Measurements from ENCODE around the gene KIAA0232. TPM values are rescaled to one million over a fixed set of nuclear protein-coding genes. Genes with fewer than 3 reads are reported as not detected.

The KIAA0232 gene
- total and polyA plus RNA-seq, 10 of the 15 experiments (the other 5 are each of a cell fraction or from before 2014, with no cell fraction given): 2.8 to 15.1 (median 10.8) TPM

DNA sequence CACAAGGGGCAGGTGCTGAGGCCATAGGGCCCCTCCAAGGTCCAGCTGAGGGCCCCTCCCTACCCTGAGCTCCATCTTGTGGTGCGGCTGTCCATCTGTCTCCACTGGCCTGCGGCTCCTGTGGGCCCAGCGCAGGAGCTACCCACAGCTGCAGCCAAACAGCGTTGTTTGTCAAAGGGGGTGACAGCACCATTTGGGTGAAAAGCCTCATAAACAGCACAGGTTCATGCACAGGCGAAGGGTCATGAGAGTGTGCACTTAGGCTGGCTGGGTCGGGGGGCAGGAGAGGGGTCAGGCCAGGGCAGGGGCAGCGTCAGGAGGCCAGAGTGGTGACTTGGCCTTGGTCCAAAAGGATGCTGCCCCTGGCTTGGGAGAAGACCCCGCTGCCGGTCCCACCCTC lies 34.2 kb upstream of the KIAA0232 start:
- ChIA-PET SMC1A (ENCODE audit: uncharacterized antibody, unreplicated experiment) (no interaction called here), CTCF (interaction anchor here (0.9 to 1.3 kb wide), 2 partner anchors 30 to 125 kb away, joined by 3 read pairs; no protein-coding TSS in a partner anchor), POLR2A (no interaction called here), RAD21 (ENCODE audit: unreplicated experiment) (no interaction called here)
- FAIRE-seq (no peak), DNase-seq (ENCODE audit: low read depth, low spot score) (no peak), ATAC-seq (no peak)
- in situ Hi-C loops (cut with MboI) (no loop called here), intact Hi-C loops (cut with micrococcal nuclease; ENCODE audit: unreplicated experiment) (no loop called here)
- Histone ChIP-seq H3K4me3 (no peak overlapping the region), H3K4me2 (ENCODE audit: control insufficient read depth, insufficient read depth) (no peak overlapping the region), H3K27ac (ENCODE audit: control insufficient read depth, insufficient read depth) (no peak overlapping the region), H3K4me1 (ENCODE audit: control insufficient read depth, insufficient read depth, low read length) (no peaks in the 10 kb centered on the region), H2AFZ (ENCODE audit: control insufficient read depth, low read depth, low read length) (no peak overlapping the region), H3K9me3 (replicated peaks; ENCODE audit: control insufficient read depth, insufficient read depth, low read length) (no peaks in the 10 kb centered on the region), H3K79me2 (ENCODE audit: control insufficient read depth, insufficient read depth, low read length) (no peaks in the 10 kb centered on the region), H3K27me3 (replicated peaks in 1 of 2; ENCODE audit: control insufficient read depth in 2 of 2, insufficient read depth in 2 of 2, low read length in 1 of 2) (no peaks in the 10 kb centered on the region), H4K20me1 (ENCODE audit: control insufficient read depth, insufficient read depth) (no peaks in the 10 kb centered on the region), H3K36me3 (ENCODE audit: control insufficient read depth in 2 of 2, insufficient read depth in 2 of 2, low read length in 1 of 2) (no peaks in the 10 kb centered on the region), H3K9ac (ENCODE audit: control insufficient read depth, insufficient read depth, low read length) (no peak overlapping the region)
- WGBS (ENCODE audit: insufficient coverage, insufficient replicate concordance, low lambda C conversion rate, missing lambda C conversion rate): 62% methylated on average over 9 of the region's 9 CpGs
- no TSS peak for BruUV-seq (replicated peaks)
- TF ChIP-seq TCF7 (IDR thresholded peaks at IDR 0.05; ENCODE audit: borderline replicate concordance) (no peak), STAT3 (IDR thresholded peaks at IDR 0.05; ENCODE audit: low read depth, low read length) (no peak), BACH1 (IDR thresholded peaks at IDR 0.05; ENCODE audit: borderline replicate concordance) (no peak), EGR1 (IDR thresholded peaks at IDR 0.05; ENCODE audit: borderline replicate concordance in 1 of 2, low read depth in 2 of 2, low read length in 2 of 2) (no peak), BHLHE40 (IDR thresholded peaks at IDR 0.05; ENCODE audit: borderline replicate concordance in 1 of 2, low read depth in 2 of 2, low read length in 1 of 2) (no peak), ZNF384 (IDR thresholded peaks at IDR 0.05; ENCODE audit: borderline replicate concordance, low read depth, low read length) (no peak)
- TF ChIP-seq, protein P1, sequence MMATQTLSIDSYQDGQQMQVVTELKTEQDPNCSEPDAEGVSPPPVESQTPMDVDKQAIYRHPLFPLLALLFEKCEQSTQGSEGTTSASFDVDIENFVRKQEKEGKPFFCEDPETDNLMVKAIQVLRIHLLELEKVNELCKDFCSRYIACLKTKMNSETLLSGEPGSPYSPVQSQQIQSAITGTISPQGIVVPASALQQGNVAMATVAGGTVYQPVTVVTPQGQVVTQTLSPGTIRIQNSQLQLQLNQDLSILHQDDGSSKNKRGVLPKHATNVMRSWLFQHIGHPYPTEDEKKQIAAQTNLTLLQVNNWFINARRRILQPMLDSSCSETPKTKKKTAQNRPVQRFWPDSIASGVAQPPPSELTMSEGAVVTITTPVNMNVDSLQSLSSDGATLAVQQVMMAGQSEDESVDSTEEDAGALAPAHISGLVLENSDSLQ (IDR thresholded peaks at IDR 0.05): no peak
- TF ChIP-seq, protein P2, sequence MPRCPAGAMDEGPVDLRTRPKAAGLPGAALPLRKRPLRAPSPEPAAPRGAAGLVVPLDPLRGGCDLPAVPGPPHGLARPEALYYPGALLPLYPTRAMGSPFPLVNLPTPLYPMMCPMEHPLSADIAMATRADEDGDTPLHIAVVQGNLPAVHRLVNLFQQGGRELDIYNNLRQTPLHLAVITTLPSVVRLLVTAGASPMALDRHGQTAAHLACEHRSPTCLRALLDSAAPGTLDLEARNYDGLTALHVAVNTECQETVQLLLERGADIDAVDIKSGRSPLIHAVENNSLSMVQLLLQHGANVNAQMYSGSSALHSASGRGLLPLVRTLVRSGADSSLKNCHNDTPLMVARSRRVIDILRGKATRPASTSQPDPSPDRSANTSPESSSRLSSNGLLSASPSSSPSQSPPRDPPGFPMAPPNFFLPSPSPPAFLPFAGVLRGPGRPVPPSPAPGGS (IDR thresholded peaks at IDR 0.05; ENCODE audit: borderline replicate concordance, insufficient read depth, low read depth, low read length, poor library complexity, severe bottlenecking): no peak
- TF ChIP-seq, protein P3, sequence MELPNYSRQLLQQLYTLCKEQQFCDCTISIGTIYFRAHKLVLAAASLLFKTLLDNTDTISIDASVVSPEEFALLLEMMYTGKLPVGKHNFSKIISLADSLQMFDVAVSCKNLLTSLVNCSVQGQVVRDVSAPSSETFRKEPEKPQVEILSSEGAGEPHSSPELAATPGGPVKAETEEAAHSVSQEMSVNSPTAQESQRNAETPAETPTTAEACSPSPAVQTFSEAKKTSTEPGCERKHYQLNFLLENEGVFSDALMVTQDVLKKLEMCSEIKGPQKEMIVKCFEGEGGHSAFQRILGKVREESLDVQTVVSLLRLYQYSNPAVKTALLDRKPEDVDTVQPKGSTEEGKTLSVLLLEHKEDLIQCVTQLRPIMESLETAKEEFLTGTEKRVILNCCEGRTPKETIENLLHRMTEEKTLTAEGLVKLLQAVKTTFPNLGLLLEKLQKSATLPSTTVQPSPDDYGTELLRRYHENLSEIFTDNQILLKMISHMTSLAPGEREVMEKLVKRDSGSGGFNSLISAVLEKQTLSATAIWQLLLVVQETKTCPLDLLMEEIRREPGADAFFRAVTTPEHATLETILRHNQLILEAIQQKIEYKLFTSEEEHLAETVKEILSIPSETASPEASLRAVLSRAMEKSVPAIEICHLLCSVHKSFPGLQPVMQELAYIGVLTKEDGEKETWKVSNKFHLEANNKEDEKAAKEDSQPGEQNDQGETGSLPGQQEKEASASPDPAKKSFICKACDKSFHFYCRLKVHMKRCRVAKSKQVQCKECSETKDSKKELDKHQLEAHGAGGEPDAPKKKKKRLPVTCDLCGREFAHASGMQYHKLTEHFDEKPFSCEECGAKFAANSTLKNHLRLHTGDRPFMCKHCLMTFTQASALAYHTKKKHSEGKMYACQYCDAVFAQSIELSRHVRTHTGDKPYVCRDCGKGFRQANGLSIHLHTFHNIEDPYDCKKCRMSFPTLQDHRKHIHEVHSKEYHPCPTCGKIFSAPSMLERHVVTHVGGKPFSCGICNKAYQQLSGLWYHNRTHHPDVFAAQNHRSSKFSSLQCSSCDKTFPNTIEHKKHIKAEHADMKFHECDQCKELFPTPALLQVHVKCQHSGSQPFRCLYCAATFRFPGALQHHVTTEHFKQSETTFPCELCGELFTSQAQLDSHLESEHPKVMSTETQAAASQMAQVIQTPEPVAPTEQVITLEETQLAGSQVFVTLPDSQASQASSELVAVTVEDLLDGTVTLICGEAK (IDR thresholded peaks at IDR 0.05; ENCODE audit: borderline replicate concordance): no peak
- TF ChIP-seq, protein P4, sequence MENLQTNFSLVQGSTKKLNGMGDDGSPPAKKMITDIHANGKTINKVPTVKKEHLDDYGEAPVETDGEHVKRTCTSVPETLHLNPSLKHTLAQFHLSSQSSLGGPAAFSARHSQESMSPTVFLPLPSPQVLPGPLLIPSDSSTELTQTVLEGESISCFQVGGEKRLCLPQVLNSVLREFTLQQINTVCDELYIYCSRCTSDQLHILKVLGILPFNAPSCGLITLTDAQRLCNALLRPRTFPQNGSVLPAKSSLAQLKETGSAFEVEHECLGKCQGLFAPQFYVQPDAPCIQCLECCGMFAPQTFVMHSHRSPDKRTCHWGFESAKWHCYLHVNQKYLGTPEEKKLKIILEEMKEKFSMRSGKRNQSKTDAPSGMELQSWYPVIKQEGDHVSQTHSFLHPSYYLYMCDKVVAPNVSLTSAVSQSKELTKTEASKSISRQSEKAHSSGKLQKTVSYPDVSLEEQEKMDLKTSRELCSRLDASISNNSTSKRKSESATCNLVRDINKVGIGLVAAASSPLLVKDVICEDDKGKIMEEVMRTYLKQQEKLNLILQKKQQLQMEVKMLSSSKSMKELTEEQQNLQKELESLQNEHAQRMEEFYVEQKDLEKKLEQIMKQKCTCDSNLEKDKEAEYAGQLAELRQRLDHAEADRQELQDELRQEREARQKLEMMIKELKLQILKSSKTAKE (IDR thresholded peaks at IDR 0.05; ENCODE audit: low read depth, poor library complexity, severe bottlenecking): no peak
- TF ChIP-seq, protein P5, sequence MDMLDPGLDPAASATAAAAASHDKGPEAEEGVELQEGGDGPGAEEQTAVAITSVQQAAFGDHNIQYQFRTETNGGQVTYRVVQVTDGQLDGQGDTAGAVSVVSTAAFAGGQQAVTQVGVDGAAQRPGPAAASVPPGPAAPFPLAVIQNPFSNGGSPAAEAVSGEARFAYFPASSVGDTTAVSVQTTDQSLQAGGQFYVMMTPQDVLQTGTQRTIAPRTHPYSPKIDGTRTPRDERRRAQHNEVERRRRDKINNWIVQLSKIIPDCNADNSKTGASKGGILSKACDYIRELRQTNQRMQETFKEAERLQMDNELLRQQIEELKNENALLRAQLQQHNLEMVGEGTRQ (IDR thresholded peaks at IDR 0.05; ENCODE audit: borderline replicate concordance, low read depth, low read length): no peak

Data from GM12878 (cell line).